Small intestine (tissue), 7 donors: Measurements from ENCODE around the gene VSIR. TPM values are rescaled to one million over a fixed set of nuclear protein-coding genes. Genes with fewer than 3 reads are reported as not detected.
A peak's percentile ranks its signal among the peaks of the same experiment; 100 is the strongest.

Source experiments
- DNase-seq, 2 donors: peaks; one replicate each; pipeline versions ENCODE4 v3.0.0 to v3.0.0-alpha.2; 2013
- FAIRE-seq: peaks from 2 replicates; lab custom pipeline; 2012; peaks lifted over from hg19 to GRCh38; lab: Jason Lieb, UNC
- H3K27ac ChIP-seq, 3 donors: one replicate each; pipeline ENCODE4 v1.5.1; 2013; ENCODE audit warnings: low read length in 2 of 3, mild to moderate bottlenecking in 2 of 3, control low read depth in 1 of 3, inconsistent platforms in 1 of 3, low read depth in 1 of 3, moderate library complexity in 1 of 3
- H3K27me3 ChIP-seq, 3 donors: one replicate each; pipeline ENCODE4 v1.6.1; 2013; ENCODE audit warnings: low read length in 3 of 3, inconsistent platforms in 1 of 3; ENCODE audit not compliant: control insufficient read depth in 3 of 3, insufficient read depth in 3 of 3
- H3K36me3 ChIP-seq, 3 donors: one replicate each; pipeline ENCODE4 v1.6.1; 2013; ENCODE audit warnings: low read length in 3 of 3, inconsistent platforms in 1 of 3, low read depth in 1 of 3, mild to moderate bottlenecking in 1 of 3, moderate library complexity in 1 of 3; ENCODE audit not compliant: control insufficient read depth in 3 of 3, insufficient read depth in 2 of 3
- H3K4me1 ChIP-seq, 3 donors: one replicate each; pipeline ENCODE4 v1.6.1; 2013; ENCODE audit warnings: low read length in 2 of 3, inconsistent platforms in 1 of 3, low read depth in 1 of 3, mild to moderate bottlenecking in 1 of 3, moderate library complexity in 1 of 3; ENCODE audit not compliant: control insufficient read depth in 3 of 3, insufficient read depth in 2 of 3
- H3K4me3 ChIP-seq, 3 donors: one replicate each; pipeline ENCODE4 v1.5.1; 2013; ENCODE audit warnings: low read length in 3 of 3, control low read depth in 1 of 3, inconsistent platforms in 1 of 3, low read depth in 1 of 3, mild to moderate bottlenecking in 1 of 3, moderate library complexity in 1 of 3
- H3K9me3 ChIP-seq, 2 donors: one replicate each; pipeline ENCODE4 v1.6.1; 2013; ENCODE audit warnings: low read depth in 1 of 2, low read length in 1 of 2; ENCODE audit not compliant: control insufficient read depth in 2 of 2, insufficient read depth in 1 of 2
- WGBS, 3 donors: extraction: QIAGEN DNeasy Blood & Tissue Kit; methylation state at CpG; one replicate each; pipeline ENCODE4 v1.1.7; 2013; 5-methylcytosine and 5-hydroxymethylcytosine counted together
- polyA plus RNA-seq, 4 donors: library from polyadenylated mRNA; stranded (reverse) in 3 of 4; unstranded in 1 of 4; fragments of 200-250 nt in 3 of 4; fragments of 120-200 nt in 1 of 4; gene quantifications; one replicate each; pipeline versions ENCODE4 v1.2.1 to v1.2.3, GENCODE V29; 2013
- donor health status: healthy with polysubstance abuse.
- donor health status: control.
- donor health status: control.
- donor health status: Bipolar disorder and iron deficiency.
- donor health status: healthy.

The VSIR gene
- polyA plus RNA-seq, 4 donors: 26.6 to 58.9 (median 52.1) TPM

DNA sequence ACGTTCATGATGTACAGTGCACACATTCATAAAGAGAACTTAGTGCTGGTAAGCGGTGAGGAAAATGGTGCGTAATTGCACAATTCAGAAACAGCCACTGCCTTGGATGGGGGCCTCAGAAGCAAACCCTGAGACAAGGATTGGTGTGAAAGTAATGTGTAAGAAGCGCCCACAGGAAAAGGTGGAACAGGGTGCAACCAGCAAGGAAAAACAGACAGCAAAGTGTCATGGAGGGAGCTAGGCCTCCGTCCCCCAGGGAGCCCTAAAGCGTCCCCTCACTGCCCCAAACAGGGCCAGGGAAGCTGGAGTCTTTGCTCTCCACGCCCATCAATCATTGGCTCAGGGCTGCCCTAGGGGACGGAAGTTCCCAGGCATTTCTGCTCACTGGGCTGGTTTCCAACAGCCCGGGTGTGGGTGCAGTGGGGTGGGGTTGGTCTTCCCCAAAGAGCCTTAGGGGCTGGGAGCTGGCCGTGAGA, 44.1 kb downstream of the VSIR start:
- Histone ChIP-seq H3K27me3 (no peaks in the 10 kb centered on the region), H3K36me3 (peaks cover 0 to 3% (median 0%) of the 10 kb centered on the region in 3 donors), H3K9me3 (no peaks in the 10 kb centered on the region), H3K27ac (peak overlapping the region in 2 of 3 donors; percentile 17 to 94), H3K4me1 (peaks cover 0 to 40% (median 25%) of the 10 kb centered on the region in 3 donors), H3K4me3 (no peak overlapping the region)
- WGBS, 3 donors: 32 to 40% (median 40%) methylated on average over 10 of the region's 10 CpGs
- no peak for FAIRE-seq
- DNase-seq: peak; percentile 69 to 90

DNA sequence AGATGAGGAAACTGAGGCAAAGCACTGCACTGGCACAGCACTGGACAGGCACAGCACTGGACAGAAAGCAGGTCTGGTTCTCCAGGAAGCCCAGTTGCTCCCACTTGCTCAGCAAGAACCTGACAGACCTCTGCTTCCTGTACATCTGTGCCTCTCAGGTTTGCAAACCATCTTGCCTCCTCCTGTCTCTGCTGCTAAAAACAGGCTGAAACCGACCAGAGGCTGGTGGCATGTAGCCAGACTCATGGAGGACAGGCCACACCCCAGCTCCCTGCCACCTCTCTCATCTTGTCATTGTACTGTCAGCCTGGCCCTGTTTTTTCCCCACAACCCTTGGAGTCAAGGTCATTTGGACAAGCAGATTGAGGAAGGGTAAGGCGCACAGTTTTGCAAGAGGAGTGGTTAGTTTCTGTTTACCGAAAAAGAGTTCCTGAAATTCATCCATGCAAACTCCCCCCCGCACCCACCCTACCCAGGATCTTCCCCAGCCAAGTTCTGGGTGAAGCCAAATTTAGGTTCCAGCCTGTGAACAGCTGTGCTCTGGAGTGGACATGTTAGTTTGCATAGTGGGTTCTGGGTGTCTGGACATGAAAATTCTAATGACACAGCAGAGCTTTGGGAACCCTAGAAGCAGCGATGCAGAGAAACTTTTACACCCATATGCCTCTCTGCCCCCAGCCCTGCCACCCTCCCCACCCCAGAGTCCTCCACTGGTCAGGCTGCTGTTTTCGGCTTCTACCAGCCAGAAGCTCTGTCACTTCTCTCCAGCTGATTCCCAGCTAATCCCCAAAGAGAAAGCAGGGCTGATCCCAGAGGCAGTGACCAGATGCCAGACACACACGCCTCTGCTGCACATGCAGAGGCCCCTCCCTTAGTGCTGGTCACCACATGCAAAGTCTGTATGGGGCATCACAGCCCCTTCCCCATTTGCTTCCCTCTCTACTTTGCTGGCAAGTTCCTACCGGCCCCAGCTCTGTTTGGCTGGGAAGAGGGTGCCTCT, 45.3 kb downstream of the VSIR start:
- no peak for FAIRE-seq
- H3K27ac ChIP-seq: peak overlapping the region; percentile 58 to 94 (median 77)
- DNase-seq: peak; percentile 56 to 73
- H3K36me3 ChIP-seq: peaks cover 0 to 3% (median 0%) of the 10 kb centered on the region in 3 donors
- peaks cover 0 to 40% (median 25%) of the 10 kb centered on the region in 3 donors for H3K4me1 ChIP-seq
- H3K9me3 ChIP-seq: no peaks in the 10 kb centered on the region
- 22 to 39% (median 34%) methylated on average over 8 of the region's 8 CpGs for WGBS, 3 donors
- H3K27me3 ChIP-seq: no peaks in the 10 kb centered on the region
- H3K4me3 ChIP-seq: no peak overlapping the region

DNA sequence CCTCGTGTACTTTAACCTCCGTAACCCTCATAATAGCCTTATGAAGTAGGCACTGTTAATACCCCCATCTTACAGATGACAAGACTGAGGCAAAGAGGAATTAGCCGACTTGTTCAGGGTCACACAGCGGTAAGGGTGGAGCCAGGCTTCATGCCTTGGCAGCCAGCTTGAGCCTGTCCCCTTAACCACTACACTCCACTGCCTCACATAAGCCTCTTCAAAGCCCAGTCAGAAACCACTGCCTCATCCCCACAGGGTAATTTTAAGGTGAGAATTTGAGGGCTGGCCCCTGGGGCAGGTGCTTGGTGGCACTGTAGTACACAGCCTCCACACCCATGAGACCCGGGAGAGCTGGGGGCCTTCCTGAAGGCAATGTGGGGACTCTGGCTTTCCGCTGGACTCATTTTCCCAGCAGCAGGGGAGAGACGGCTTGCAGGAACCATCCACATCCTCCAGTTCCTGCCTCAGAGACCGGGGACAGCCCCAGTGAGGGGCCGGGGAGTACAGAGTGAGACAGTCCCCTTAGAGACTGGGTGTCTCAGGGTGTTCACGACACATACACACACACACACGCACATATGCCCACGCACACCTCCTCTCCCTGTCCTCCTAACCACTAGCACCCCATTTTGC, 46.1 kb downstream of the VSIR start:
- no peak for FAIRE-seq
- Histone ChIP-seq H3K4me1 (peaks cover 0 to 40% (median 25%) of the 10 kb centered on the region in 3 donors), H3K27ac (peak overlapping the region; percentile 58 to 94 (median 77)), H3K27me3 (no peaks in the 10 kb centered on the region), H3K4me3 (no peak overlapping the region), H3K9me3 (peaks cover 0 to 4% of the 10 kb centered on the region in 2 donors), H3K36me3 (peaks cover 0 to 3% (median 0%) of the 10 kb centered on the region in 3 donors)
- 40 to 55% (median 55%) methylated on average over 12 of the region's 12 CpGs for WGBS, 3 donors
- DNase-seq: peak in 1 of 2 donors; percentile 29

DNA sequence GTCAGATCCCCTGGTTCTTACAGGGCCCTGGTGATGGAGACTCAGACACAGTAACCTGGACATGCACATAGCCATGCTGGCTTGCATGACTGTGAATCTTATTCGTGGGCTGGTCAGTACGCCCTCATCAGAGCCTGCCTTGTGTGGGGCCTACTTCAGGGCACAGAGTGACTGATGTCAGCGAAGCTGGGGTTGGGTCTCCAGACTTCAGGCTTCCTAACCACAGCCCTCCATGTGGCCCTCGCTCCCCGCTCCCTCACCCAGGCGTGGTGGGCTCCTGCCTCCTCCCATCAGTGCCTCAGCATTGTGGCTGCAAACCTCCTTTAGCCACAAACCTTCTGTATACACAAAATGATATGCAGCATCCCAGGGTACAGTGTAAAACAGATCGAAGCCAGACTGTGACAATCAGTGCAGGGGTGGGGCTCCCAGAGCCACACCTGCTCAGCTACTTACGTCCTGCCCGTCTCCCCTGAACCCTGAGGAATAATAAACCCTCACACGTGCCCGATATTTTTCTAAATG, 46.7 kb downstream of the VSIR start:
- peaks cover 0 to 3% (median 0%) of the 10 kb centered on the region in 3 donors for H3K36me3 ChIP-seq
- H3K9me3 ChIP-seq: peaks cover 0 to 4% of the 10 kb centered on the region in 2 donors
- peaks cover 0 to 40% (median 25%) of the 10 kb centered on the region in 3 donors for H3K4me1 ChIP-seq
- FAIRE-seq: no peak
- peak overlapping the region in 2 of 3 donors; percentile 77 to 94 for H3K27ac ChIP-seq
- 26 to 59% (median 34%) methylated on average over 11 of the region's 11 CpGs for WGBS, 3 donors
- no peaks in the 10 kb centered on the region for H3K27me3 ChIP-seq
- DNase-seq: peak; percentile 70 to 94
- H3K4me3 ChIP-seq: no peak overlapping the region

DNA sequence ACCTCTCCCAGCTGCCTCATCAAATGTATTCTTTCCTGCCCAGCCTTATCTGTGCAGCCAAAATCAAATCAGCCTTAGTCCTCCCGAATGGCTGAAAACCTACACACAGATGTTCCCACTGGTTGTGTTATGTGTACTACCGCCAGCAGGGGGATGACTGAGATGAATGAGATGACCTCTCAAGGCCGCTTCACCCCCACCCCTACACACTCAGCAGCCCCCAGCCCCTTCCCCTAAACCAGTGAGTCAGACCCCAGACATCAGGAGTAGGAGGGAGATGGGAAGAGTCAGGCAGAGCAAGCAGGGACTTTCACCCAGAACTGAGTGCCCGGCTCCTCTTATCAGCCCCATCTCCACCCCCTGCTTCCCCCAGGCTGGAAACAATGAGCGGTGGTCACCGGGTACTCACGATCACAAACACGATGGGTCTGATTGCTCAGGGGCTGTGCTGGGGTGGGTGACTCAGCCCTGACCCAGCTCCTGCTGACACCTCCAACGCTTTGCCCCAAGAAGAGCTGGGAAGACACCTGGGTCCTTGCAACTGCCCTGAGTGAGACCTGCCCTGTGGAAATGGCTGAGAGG, 47.2 kb downstream of the VSIR start:
- Histone ChIP-seq H3K4me1 (peaks cover 0 to 40% (median 25%) of the 10 kb centered on the region in 3 donors), H3K27ac (peak overlapping the region in 2 of 3 donors; percentile 77 to 94)

DNA sequence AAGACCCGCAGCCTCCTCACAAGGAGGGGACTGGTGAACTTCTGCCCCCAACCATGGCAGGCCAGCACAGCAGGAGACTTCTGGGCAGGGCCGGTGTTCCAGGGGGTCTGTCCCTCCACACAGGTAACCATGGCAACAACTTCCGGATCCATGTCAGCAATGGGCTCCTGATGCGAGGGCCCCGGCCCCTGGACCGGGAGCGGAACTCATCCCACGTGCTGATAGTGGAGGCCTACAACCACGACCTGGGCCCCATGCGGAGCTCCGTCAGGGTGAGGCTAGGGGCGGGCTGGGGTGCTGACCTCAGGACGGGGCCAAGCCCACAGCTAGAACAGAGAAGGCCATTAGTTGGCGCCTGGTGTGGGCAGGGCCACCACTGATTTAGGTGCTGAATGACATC, 48.1 kb downstream of the VSIR start:
- H3K27ac ChIP-seq: no peak overlapping the region

More for the DNA sequence above, 47.2 kb downstream of the VSIR start:
- peaks cover 0 to 4% of the 10 kb centered on the region in 2 donors for H3K9me3 ChIP-seq
- H3K4me3 ChIP-seq: no peak overlapping the region
- no peak for FAIRE-seq
- H3K36me3 ChIP-seq: peaks cover 0 to 3% (median 0%) of the 10 kb centered on the region in 3 donors
- WGBS, 3 donors: 18 to 33% (median 21%) methylated on average over 9 of the region's 9 CpGs
- DNase-seq: peak in 1 of 2 donors; percentile 31
- H3K27me3 ChIP-seq: no peaks in the 10 kb centered on the region

DNA sequence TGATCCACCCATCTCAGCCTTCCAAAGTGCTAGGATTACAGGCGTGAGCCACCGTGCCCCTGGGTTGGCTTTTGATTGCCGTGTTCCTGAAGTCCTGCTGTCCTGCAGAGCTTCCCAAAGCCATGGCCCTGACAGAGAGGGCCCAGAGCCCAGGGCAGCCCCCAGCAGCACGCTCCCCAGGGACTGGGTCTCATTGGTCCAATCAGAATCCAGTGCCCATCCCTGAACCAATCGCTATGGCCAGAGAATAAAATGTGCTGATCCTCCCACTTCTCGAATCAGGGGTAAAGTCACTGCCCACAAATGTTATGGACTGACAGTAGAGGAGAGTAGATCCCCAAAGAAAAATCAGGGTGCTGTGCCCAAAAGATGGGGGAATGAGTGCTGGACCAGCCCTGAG, 48.8 kb downstream of the VSIR start:
- Histone ChIP-seq H3K27ac (no peak overlapping the region), H3K9me3 (peaks cover 0 to 4% of the 10 kb centered on the region in 2 donors), H3K27me3 (no peaks in the 10 kb centered on the region), H3K36me3 (peaks cover 0 to 3% (median 0%) of the 10 kb centered on the region in 3 donors), H3K4me1 (peaks cover 0 to 39% (median 25%) of the 10 kb centered on the region in 3 donors), H3K4me3 (no peak overlapping the region)
- 88 to 94% (median 93%) methylated on average over 6 of the region's 6 CpGs for WGBS, 3 donors
- no peak for FAIRE-seq
- DNase-seq: no peak

More for the DNA sequence above, 48.1 kb downstream of the VSIR start:
- Histone ChIP-seq H3K36me3 (peaks cover 0 to 3% (median 0%) of the 10 kb centered on the region in 3 donors), H3K4me3 (no peak overlapping the region), H3K4me1 (peaks cover 0 to 40% (median 25%) of the 10 kb centered on the region in 3 donors), H3K27me3 (no peaks in the 10 kb centered on the region), H3K9me3 (peaks cover 0 to 4% of the 10 kb centered on the region in 2 donors)
- no peak for DNase-seq
- WGBS, 3 donors: 91 to 94% (median 93%) methylated on average over 14 of the region's 14 CpGs
- FAIRE-seq: no peak
